Measurements from ENCODE around the gene TRAK1. TPM values are rescaled to one million over a fixed set of nuclear protein-coding genes. Genes with fewer than 3 reads are reported as not detected.

The TRAK1 gene
- total RNA-seq, 1 experiment from 2014 or later, result 46.8 TPM

- H3K36me3 ChIP-seq (ENCODE audit: low read depth), result no peaks in the 10 kb centered on the region
- ChIA-PET POLR2A (ENCODE audit: unreplicated experiment) (no interaction called here), CTCF (no interaction called here)
- no peak overlapping the region for H3K4me2 ChIP-seq
- no peaks in the 10 kb centered on the region for H3K9me2 ChIP-seq (ENCODE audit: insufficient read depth)
- H3K27me3 ChIP-seq (ENCODE audit: insufficient read depth, low read depth), result no peaks in the 10 kb centered on the region
- H3K9me3 ChIP-seq (ENCODE audit: insufficient read depth, low read depth), result no peaks in the 10 kb centered on the region
- DNase-seq, result no peak
- BruUV-seq (replicated peaks), result no TSS peak
- H3K4me1 ChIP-seq (replicated peaks; ENCODE audit: insufficient read depth), result peaks cover 5% of the 10 kb centered on the region
- intact Hi-C loops (cut with micrococcal nuclease; ENCODE audit: unreplicated experiment), result loop anchor here (5.0 kb wide), 3 partner anchors 62 to 432 kb away; no protein-coding TSS in a partner anchor
- H3K27ac ChIP-seq, result no peak overlapping the region
- TF ChIP-seq EZH2 (IDR thresholded peaks at IDR 0.05; ENCODE audit: low read depth) (no peak), CTCF (conservative IDR thresholded peaks at IDR 0.05) (no peak)
- H3F3A ChIP-seq (ENCODE audit: insufficient read depth, low read depth), result no peaks in the 10 kb centered on the region
- no peaks in the 10 kb centered on the region for H4K20me1 ChIP-seq (ENCODE audit: insufficient read depth)
- no peak overlapping the region for H2AFZ ChIP-seq
- H3K79me2 ChIP-seq (ENCODE audit: low read depth), result no peaks in the 10 kb centered on the region
- H3K4me3 ChIP-seq, result no peak overlapping the region
Measured at GRCh38 chr3:42115215-42115614, 24.1 kb downstream of the TRAK1 start.

GRCh38 chr3:42115946-42116345, 24.8 kb downstream of the TRAK1 start:
- Histone ChIP-seq H3K4me1 (replicated peaks; ENCODE audit: insufficient read depth) (peaks cover 13% of the 10 kb centered on the region), H3K27me3 (ENCODE audit: insufficient read depth, low read depth) (no peaks in the 10 kb centered on the region), H3K79me2 (ENCODE audit: low read depth) (no peaks in the 10 kb centered on the region), H3F3A (ENCODE audit: insufficient read depth, low read depth) (no peaks in the 10 kb centered on the region), H3K4me3 (no peak overlapping the region), H3K9me3 (ENCODE audit: insufficient read depth, low read depth) (no peaks in the 10 kb centered on the region), H3K4me2 (no peak overlapping the region), H3K36me3 (ENCODE audit: low read depth) (no peaks in the 10 kb centered on the region), H2AFZ (no peak overlapping the region), H3K27ac (no peak overlapping the region), H4K20me1 (ENCODE audit: insufficient read depth) (no peaks in the 10 kb centered on the region), H3K9me2 (ENCODE audit: insufficient read depth) (no peaks in the 10 kb centered on the region)
- no peak for DNase-seq
- POLR2A ChIA-PET (ENCODE audit: unreplicated experiment), result no interaction called here
- intact Hi-C loops (cut with micrococcal nuclease; ENCODE audit: unreplicated experiment), result loop anchor here (5.0 kb wide), 3 partner anchors 61 to 431 kb away; no protein-coding TSS in a partner anchor
- CTCF ChIA-PET, result interaction anchor here (0.6 kb wide), 1 partner anchor 1593 kb away, joined by 3 read pairs; no protein-coding TSS in a partner anchor
- no TSS peak for BruUV-seq (replicated peaks)
- TF ChIP-seq EZH2 (IDR thresholded peaks at IDR 0.05; ENCODE audit: low read depth) (no peak), CTCF (conservative IDR thresholded peaks at IDR 0.05) (no peak)

GRCh38 chr3:42116466-42116865, 25.3 kb downstream of the TRAK1 start:
- no TSS peak for BruUV-seq (replicated peaks)
- Histone ChIP-seq H3K27ac (no peak overlapping the region), H4K20me1 (ENCODE audit: insufficient read depth) (no peaks in the 10 kb centered on the region), H3K4me3 (no peak overlapping the region), H3K4me2 (no peak overlapping the region), H3K27me3 (ENCODE audit: insufficient read depth, low read depth) (no peaks in the 10 kb centered on the region), H3K9me3 (ENCODE audit: insufficient read depth, low read depth) (no peaks in the 10 kb centered on the region), H3F3A (ENCODE audit: insufficient read depth, low read depth) (no peaks in the 10 kb centered on the region), H3K36me3 (ENCODE audit: low read depth) (no peaks in the 10 kb centered on the region), H2AFZ (no peak overlapping the region), H3K4me1 (replicated peaks; ENCODE audit: insufficient read depth) (peaks cover 14% of the 10 kb centered on the region), H3K79me2 (ENCODE audit: low read depth) (no peaks in the 10 kb centered on the region), H3K9me2 (ENCODE audit: insufficient read depth) (no peaks in the 10 kb centered on the region)
- TF ChIP-seq EZH2 (IDR thresholded peaks at IDR 0.05; ENCODE audit: low read depth), result no peak
- TF ChIP-seq CTCF (conservative IDR thresholded peaks at IDR 0.05), result no peak
- intact Hi-C loops (cut with micrococcal nuclease; ENCODE audit: unreplicated experiment), result loop anchor here (5.0 kb wide), 3 partner anchors 61 to 431 kb away; no protein-coding TSS in a partner anchor
- DNase-seq, result no peak
- ChIA-PET POLR2A (ENCODE audit: unreplicated experiment) (no interaction called here), CTCF (interaction anchor here (2.3 kb wide), 1 partner anchor 75 kb away, joined by 39 read pairs; no protein-coding TSS in a partner anchor)
